HepG2 (cell line): ENCODE measurements around the gene PSMD10. TPM values are rescaled to one million over a fixed set of nuclear protein-coding genes. Genes with fewer than 3 reads are reported as not detected.

Source experiments
- HNRNPK ChIP-seq: fragments of 200-400 bp; formaldehyde crosslinking; IDR thresholded peaks from 2 replicates; pipeline ENCODE4 v1.6.1; 2018; ENCODE audit warnings: low read length, low read depth, moderate library complexity, mild to moderate bottlenecking; ENCODE audit not compliant: poor library complexity, severe bottlenecking
- SRSF4 ChIP-seq: fragments of 200-400 bp; formaldehyde crosslinking; IDR thresholded peaks from one replicate; pipeline ENCODE4 v1.6.1; 2018; ENCODE audit warnings: mild to moderate bottlenecking, low read depth, low read length, moderate library complexity; ENCODE audit not compliant: poor library complexity, severe bottlenecking
- ZNF501 ChIP-seq: sonication (generic); formaldehyde crosslinking; IDR thresholded peaks from 2 replicates; pipeline ENCODE4 v1.5.1; 2020; ENCODE audit warnings: mild to moderate bottlenecking, moderate library complexity, missing genetic modification reagents
- ZNF605 ChIP-seq: sonication (generic); formaldehyde crosslinking; IDR thresholded peaks from 2 replicates; pipeline ENCODE4 v1.8.0; 2022; ENCODE audit warnings: mild to moderate bottlenecking, missing genetic modification reagents
- ZSCAN21 ChIP-seq: sonication (generic); formaldehyde crosslinking; IDR thresholded peaks from 2 replicates; pipeline ENCODE4 v1.8.0; 2022; ENCODE audit warnings: mild to moderate bottlenecking, missing genetic modification reagents, moderate library complexity, borderline replicate concordance
- polyA plus RNA-seq, 8 experiments: library from polyadenylated mRNA; depleted of rRNA in 3 of 8; stranded (reverse) in 7 of 8; unstranded in 1 of 8; fragments of >200 nt; fragmentation: Illumina TruSeq in 4 of 8; extraction: Trizol in 4 of 8; gene quantifications; 2 replicates each; pipeline versions ENCODE4 v1.2.1 to v1.2.3, GENCODE V29; 2011 to 2016; ENCODE audit warnings: low read depth in 4 of 8, missing spikeins in 1 of 8, mixed read lengths in 1 of 8; ENCODE audit not compliant: insufficient read depth in 1 of 8
- total RNA-seq, 5 experiments: library from RNA; depleted of rRNA; stranded (reverse); fragments of >200 nt; fragmentation: Illumina TruSeq; extraction: Trizol; gene quantifications; 2 replicates each; pipeline ENCODE4 v1.2.3, GENCODE V29; 2016; ENCODE audit warnings: low read depth in 1 of 5
- TF ChIP-seq, protein P1 (sequence below): sonication (generic); formaldehyde crosslinking; IDR thresholded peaks from 2 replicates; pipeline ENCODE4 v1.5.1; 2020; ENCODE audit warnings: mild to moderate bottlenecking, missing genetic modification reagents, moderate library complexity
- TF ChIP-seq, protein P2 (sequence below): sonication (generic); formaldehyde crosslinking; IDR thresholded peaks from 2 replicates; pipeline ENCODE4 v1.4.0; 2020; ENCODE audit warnings: low read depth, mild to moderate bottlenecking, missing genetic modification reagents
- TF ChIP-seq, protein P3 (sequence below): sonication (generic); formaldehyde crosslinking; IDR thresholded peaks from 2 replicates; pipeline ENCODE4 v1.5.0; 2020; ENCODE audit warnings: mild to moderate bottlenecking, missing genetic modification reagents, borderline replicate concordance
- TF ChIP-seq, protein P4 (sequence below): sonication (generic); formaldehyde crosslinking; IDR thresholded peaks from 2 replicates; pipeline ENCODE4 v1.8.1; 2023; ENCODE audit warnings: mild to moderate bottlenecking, missing genetic modification reagents

The PSMD10 gene
- total and polyA plus RNA-seq, 2 of the 13 experiments (the other 11 are each of a cell fraction or from before 2014, with no cell fraction given) = 56.4 to 65.3 TPM

DNA sequence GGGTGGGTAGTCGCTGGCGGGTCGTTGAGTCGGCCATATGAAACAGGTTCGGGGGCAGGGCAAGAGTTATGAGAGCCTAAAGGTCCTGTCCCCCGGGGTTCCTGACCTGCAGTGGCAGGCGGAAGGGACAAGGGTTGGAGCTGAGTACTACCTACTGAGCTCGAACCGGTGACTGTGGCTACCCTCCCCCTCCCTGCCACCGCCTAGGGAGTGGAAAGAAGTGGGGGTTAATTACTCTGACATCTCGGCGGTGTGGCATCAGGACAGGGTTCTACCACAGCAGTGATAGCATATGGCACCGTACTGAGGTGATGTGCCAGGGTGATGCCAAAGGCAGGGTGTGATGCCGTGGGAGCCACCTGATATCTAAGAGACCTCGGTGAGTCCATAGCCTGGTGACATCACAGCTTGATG, 543 bp upstream of the PSMD10 start (continued):
- TF ChIP-seq, protein P1, sequence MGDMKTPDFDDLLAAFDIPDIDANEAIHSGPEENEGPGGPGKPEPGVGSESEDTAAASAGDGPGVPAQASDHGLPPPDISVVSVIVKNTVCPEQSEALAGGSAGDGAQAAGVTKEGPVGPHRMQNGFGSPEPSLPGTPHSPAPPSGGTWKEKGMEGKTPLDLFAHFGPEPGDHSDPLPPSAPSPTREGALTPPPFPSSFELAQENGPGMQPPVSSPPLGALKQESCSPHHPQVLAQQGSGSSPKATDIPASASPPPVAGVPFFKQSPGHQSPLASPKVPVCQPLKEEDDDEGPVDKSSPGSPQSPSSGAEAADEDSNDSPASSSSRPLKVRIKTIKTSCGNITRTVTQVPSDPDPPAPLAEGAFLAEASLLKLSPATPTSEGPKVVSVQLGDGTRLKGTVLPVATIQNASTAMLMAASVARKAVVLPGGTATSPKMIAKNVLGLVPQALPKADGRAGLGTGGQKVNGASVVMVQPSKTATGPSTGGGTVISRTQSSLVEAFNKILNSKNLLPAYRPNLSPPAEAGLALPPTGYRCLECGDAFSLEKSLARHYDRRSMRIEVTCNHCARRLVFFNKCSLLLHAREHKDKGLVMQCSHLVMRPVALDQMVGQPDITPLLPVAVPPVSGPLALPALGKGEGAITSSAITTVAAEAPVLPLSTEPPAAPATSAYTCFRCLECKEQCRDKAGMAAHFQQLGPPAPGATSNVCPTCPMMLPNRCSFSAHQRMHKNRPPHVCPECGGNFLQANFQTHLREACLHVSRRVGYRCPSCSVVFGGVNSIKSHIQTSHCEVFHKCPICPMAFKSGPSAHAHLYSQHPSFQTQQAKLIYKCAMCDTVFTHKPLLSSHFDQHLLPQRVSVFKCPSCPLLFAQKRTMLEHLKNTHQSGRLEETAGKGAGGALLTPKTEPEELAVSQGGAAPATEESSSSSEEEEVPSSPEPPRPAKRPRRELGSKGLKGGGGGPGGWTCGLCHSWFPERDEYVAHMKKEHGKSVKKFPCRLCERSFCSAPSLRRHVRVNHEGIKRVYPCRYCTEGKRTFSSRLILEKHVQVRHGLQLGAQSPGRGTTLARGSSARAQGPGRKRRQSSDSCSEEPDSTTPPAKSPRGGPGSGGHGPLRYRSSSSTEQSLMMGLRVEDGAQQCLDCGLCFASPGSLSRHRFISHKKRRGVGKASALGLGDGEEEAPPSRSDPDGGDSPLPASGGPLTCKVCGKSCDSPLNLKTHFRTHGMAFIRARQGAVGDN (CRISPR knock-in tag) = 0 out of 2 replicates have a peak, but pooled peaks have one; percentile 2
- TF ChIP-seq ZNF605 (no peak), HNRNPK (no peak), ZSCAN21 (no peak), ZNF501 (CRISPR knock-in tag) (0 out of 2 replicates have a peak, but pooled peaks have one; percentile 3), SRSF4 (no peak)
- TF ChIP-seq, protein P2, sequence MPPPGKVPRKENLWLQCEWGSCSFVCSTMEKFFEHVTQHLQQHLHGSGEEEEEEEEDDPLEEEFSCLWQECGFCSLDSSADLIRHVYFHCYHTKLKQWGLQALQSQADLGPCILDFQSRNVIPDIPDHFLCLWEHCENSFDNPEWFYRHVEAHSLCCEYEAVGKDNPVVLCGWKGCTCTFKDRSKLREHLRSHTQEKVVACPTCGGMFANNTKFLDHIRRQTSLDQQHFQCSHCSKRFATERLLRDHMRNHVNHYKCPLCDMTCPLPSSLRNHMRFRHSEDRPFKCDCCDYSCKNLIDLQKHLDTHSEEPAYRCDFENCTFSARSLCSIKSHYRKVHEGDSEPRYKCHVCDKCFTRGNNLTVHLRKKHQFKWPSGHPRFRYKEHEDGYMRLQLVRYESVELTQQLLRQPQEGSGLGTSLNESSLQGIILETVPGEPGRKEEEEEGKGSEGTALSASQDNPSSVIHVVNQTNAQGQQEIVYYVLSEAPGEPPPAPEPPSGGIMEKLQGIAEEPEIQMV (CRISPR knock-in tag) = no peak
- TF ChIP-seq, protein P3, sequence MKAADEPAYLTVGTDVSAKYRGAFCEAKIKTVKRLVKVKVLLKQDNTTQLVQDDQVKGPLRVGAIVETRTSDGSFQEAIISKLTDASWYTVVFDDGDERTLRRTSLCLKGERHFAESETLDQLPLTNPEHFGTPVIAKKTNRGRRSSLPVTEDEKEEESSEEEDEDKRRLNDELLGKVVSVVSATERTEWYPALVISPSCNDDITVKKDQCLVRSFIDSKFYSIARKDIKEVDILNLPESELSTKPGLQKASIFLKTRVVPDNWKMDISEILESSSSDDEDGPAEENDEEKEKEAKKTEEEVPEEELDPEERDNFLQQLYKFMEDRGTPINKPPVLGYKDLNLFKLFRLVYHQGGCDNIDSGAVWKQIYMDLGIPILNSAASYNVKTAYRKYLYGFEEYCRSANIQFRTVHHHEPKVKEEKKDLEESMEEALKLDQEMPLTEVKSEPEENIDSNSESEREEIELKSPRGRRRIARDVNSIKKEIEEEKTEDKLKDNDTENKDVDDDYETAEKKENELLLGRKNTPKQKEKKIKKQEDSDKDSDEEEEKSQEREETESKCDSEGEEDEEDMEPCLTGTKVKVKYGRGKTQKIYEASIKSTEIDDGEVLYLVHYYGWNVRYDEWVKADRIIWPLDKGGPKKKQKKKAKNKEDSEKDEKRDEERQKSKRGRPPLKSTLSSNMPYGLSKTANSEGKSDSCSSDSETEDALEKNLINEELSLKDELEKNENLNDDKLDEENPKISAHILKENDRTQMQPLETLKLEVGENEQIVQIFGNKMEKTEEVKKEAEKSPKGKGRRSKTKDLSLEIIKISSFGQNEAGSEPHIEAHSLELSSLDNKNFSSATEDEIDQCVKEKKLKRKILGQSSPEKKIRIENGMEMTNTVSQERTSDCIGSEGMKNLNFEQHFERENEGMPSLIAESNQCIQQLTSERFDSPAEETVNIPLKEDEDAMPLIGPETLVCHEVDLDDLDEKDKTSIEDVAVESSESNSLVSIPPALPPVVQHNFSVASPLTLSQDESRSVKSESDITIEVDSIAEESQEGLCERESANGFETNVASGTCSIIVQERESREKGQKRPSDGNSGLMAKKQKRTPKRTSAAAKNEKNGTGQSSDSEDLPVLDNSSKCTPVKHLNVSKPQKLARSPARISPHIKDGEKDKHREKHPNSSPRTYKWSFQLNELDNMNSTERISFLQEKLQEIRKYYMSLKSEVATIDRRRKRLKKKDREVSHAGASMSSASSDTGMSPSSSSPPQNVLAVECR = peak; percentile 10; the same call in 1 of the 2 replicates
- TF ChIP-seq, protein P4, sequence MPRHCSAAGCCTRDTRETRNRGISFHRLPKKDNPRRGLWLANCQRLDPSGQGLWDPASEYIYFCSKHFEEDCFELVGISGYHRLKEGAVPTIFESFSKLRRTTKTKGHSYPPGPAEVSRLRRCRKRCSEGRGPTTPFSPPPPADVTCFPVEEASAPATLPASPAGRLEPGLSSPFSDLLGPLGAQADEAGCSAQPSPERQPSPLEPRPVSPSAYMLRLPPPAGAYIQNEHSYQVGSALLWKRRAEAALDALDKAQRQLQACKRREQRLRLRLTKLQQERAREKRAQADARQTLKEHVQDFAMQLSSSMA (CRISPR knock-in tag) = no peak
